Right renal cortex interstitium (tissue), 3 donors: Measurements from ENCODE around the gene PMEPA1. TPM values are rescaled to one million over a fixed set of nuclear protein-coding genes. Genes with fewer than 3 reads are reported as not detected.

Experiments
- DNase-seq, 3 donors: peaks; one replicate each; pipeline ENCODE4 v3.0.0-alpha.2; 2013; ENCODE audit warnings: low read depth in 3 of 3, low spot score in 2 of 3
- polyA plus RNA-seq, 3 donors: library from polyadenylated mRNA; unstranded; fragments of 120-200 nt; gene quantifications; one replicate each; pipeline ENCODE4 v1.2.1, GENCODE V29; 2013; ENCODE audit not compliant: insufficient read length in 3 of 3

The PMEPA1 gene
- polyA plus RNA-seq, 3 donors, result 18.2 to 21.3 (median 20.5) TPM

DNA sequence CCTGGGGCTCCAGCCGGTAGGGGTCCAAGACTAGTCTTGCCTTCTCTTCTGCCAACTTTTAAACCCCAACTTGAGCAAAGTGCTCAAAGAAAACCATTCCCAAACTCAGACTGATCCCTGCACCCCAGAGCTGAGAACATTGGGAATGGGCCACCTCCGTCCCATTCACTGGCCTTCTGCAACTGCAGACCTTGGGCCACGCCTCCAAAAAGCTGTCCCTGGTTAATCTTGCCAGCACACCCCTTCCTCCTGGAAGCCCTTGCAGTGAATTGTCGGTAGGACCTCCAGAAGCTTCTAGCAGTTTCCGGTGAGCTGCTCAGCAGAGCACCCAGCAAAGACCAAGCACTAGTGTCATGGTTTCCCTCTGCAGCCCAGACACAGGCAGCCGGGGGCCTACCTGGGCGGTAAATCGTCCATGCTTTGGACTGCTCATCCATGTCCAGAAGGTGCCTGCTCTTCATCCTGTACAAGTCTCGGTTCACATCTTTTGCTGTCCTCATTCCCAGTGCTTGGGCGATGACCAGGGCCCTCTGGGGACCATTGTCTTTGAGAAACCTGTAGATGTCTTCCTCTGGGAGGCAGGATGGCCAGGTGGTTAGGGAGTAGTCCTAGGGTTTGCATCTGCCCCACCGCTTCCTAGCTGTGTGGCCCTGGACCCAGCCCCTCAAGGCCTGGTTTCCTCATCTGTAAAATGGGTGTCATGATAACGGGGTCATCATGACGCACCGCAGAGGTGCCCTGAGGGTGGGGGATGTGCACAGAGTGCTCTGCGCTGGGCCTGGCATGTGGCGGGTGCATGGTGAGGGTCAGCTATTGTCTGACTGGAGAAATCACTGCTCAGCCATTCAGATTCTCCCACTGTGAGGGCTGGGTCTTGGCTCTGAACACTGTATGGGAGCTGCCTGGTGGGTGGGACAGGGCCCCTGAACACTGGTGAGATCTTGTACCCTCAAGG, 95.0 kb downstream of the PMEPA1 start:
- no peak for DNase-seq

DNA sequence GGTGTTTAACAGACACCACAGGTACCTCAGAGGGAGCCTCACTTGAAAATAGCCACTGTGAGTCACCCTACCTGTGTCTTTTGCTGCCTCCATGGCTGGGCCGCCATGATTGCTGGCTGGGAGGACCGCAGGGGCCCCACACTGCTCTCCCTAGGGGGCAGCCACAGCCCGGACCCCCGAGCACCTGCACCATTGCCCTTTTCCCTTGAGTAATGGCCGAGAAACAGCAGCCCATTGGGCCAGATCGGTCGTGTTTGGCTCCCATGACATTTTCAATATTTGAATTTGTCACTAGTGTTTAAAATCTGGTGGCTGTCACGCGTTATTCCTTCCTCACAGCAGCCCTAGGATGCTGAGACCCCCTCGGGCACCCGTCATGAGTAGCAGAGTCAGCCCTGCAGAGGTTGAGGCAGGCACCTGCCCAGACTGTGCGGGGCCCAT, 96.3 kb downstream of the PMEPA1 start:
- DNase-seq, result no peak

DNA sequence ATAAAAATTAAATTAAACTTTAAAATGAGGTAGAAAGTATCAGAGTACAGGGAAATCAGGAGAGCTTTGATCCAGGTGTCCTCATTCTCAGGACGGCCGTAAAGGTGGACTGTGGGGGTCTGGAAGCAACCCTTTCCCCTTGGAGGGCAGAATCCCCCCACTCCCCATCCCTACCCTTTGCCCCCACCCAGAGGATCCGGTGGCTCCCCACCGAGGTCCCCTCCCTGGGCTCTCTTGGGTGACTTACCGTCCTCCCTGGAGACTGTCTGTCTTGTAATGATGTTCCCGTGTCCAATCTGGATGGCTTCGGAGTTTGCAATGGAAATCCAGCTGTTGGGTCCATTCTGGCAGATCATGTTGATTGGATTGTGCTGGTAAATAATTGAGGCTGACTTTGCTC, 96.9 kb downstream of the PMEPA1 start:
- no peak for DNase-seq

DNA sequence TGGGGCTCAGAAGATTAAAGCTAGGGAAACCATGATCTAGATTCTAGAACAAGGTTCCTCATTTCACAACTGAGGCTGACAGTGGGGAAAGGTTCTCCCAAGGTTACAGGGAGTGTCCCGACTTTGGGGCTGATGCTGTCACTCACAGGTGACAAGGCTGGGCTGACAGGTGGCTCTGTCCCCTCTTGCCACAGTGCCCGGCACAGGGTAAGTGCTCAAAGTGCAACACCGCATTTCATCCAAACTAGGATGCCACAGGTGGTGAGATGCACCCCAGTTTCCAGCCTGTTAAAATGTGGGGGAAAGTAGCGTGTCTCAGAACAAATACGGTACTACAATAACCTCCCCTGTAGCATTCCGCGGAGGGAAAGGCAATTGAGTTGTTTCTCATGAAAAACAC, 97.4 kb downstream of the PMEPA1 start:
- no peak for DNase-seq

DNA sequence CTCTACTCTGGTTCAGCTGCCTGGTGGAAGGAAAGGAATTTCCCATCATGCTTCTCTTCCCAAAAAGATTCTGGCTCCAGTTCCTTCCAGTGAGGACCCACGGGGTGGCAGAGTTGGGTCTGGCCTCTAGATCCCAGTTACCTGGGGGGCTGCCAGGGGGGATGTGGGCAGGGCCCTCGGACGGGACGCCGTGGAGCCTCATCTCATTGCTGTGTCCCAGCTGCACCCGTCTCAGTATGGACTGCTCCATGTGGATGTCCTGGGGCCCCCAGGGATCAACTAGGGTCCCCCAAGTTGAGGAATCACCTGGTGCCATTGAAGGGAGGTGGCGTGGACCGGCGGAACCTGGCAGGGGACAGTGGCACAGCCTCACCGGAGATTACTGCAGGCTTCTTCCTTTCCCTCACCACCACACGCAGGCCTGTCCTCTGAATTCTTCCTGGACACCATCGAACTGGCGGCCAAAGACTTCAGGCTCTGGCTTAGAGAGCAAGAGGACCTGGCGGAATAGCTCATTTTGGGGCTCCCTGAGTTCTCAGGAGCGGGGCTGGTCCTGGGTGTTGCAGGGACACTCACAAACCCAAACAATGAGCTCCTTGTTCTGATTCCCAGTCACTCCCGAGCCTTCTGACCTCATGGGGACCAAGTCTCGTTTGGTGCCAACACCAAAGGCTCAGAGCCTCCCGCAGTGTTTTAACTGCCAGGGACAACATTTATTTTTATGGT, 98.1 kb downstream of the PMEPA1 start:
- no peak for DNase-seq

DNA sequence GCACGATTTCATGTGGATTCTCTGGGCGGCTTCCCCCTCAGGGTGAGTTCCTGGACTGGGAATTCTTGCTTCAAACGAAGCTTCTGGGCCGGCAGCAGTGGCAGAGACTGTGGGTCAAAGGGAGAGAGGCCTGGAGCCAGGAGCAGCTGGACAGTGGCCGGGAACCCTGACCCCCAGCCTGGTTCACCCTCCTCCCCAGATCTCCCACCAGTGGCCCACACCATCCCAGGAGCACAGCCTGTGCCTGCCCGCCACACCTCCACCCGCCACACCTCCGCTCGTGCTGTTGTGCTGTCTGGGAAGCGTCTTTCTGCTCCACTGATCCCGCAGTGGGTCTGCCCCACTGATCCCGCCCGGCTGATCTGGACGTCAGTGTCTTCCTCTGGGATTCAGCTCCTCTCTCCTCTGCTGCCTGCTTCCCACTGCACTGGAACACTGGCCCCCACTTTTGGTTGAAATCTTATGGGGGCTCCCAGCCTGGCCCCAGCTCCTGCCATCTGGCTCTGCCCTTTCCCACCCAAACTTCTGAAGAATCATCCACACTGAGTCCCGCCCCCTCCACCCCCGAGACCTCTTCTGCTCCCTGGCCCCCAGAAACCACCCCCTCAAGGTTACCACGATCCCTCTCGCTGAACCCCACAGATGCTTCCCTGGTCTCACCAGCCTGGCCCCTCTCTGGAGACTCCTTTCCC, 99.4 kb downstream of the PMEPA1 start:
- DNase-seq, result no peak

DNA sequence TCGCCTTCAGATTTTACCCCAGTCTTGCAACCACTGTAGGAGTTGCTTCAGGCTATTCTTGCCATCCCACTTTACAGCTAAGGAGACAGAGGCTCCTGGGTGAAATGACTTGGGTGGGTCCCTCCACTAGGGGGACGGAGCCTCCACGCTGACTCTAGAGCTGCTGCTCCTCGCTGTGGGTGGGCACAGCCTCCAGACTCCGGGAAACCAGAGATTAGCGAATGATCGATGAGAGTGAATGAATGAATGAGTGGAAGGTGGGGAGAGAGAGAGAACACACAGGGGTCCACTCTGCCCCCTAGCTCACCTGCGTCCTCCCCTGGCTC, 100.0 kb downstream of the PMEPA1 start:
- DNase-seq, result no peak

DNA sequence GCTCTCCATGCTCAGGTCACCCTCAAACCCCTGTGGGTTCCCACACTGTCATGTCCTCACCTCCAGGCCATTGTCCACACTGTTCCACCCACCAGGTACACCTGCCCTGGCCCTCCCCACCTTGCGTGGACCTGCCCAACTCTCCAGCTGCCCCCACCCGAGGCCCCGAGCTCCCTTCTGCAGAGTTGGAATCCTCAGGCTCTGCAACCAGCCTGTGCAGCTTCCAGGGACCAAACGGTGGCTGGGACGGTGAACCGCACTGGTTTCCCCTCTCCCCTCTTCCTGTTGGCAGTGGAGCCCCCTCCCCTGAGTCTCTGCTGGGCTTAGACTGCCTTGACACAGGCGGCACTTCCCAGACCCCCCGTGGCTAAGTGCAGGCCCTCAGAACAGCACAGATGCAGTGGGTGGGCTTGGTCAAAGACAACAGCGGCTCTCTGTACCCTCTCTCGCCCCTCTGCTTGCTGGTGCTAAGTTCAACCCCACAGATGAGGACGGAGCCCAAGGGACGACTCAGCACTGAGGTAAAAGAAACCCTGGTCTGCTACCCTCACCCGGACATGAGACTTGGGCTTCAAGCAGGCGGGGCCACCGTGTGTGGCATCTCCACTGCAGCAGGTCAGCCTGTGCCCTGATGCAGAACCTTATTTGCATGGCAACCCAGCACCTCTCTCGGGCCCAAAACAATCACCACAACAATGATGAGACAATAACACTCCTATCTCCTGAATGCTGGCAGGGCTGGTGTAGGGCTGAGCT, 100.6 kb downstream of the PMEPA1 start:
- no peak for DNase-seq

DNA sequence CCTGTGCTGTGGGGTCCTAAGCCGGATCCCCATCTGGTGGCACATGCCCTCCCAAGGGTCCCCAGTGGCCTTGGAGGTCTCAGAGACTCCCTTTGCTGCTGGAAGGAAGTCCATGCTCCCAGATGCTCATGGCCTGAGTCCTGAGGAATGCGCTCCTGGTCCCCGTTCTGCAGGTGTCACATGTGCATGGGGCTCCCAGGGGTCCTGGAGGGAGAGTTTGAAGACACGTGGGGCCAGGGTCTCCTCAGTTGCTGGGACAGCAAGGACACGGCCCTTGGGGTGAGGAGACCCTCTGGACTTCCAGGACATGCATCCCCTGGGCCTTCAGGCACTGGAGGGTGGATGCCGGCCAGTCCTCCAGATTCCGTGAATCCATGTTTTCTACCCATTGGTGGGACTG, 101.3 kb downstream of the PMEPA1 start:
- no peak for DNase-seq

DNA sequence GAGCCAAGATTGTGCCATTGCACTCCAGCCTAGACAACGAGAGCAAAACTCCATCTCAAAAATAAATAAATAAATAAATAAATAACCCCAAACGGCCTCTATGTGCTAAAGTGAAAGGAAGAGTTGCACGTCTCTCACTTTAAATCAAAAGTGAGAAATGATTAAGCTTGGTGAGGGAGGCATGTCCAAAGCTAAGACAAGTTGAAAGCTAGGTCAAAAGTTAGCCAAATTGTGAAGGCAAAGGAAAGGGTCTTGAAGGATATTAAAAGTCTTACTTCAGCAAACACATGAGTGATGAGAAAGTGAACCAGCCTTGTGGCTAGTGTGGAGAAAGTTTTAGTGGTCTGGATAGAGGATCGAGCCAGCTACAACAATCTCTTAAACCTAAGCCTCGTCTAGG, 103.9 kb downstream of the PMEPA1 start:
- DNase-seq, result no peak

DNA sequence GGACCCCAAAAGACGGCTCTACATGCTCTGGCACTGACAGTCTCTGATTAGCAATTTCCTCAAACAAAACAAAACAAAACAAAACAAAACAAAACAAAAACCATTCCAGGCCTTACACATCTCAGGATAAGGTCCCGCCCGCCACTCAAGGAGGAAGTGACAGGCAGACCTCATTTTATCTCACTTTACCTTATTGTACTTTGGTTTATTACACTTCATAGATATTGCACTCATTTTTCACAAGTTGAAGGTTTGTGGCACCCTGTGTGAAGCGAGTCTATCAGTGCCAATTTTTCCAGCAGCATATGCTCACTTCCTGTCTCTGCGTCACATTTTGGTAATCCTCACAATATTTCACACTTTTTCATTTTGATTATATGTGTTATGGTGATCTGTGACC, 104.8 kb downstream of the PMEPA1 start:
- DNase-seq, result no peak

DNA sequence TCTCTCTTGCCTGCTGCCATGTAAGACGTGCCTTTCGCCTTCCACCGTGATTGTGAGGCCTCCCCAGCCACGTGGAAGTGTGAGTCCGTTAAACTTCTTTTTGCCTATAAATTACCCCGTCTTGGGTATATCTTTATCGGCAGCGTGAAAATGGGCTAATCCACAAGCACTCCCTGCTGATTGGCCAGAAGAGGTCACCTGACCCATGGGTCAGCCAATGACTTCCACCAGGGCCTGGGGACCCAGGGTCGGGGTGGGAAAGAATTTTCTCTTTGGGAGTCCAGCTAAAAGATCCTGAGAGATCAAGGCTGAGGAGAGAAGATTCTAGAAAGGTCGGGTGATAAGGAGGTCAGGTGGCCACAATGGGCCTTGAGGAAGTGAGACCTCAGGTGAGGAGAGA, 106.7 kb downstream of the PMEPA1 start:
- no peak for DNase-seq

DNA sequence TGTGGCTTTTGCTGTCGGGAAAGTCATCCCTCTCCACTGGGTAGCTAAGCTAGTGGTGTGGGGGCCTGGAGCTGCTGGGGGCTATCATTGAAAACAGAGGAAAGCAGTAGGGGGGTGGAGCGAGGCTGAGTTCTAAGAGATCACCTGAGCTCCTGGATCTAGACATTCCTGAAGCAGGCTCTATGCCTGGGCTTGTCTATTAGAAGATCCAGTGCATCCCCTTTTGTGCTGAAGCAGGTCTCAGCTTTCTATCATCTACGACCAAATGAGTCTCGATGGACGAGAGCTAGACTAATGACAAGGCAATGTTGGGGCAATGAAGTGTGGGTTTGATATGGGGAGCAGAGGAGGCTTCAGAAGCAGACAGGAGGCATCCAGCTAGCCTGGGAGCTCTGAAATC, 108.1 kb downstream of the PMEPA1 start:
- no peak for DNase-seq

DNA sequence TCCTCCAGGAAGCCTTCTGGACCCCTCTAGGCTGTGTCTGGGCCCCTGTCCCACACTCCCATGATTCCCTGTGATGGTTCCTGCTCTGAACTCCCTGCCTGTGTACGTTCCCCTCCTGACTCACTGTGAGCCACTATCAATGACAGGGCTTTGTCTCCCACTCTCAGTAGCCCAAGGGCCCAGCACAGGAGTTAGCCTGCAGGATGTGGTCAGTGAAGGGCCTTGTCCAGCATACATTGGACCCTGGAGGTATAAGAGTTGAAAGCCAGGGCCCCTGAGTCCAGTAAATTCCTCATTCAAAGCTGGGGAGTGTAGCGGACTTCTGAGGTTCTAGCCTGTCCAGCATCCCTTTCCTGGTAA, 108.6 kb downstream of the PMEPA1 start:
- no peak for DNase-seq

DNA sequence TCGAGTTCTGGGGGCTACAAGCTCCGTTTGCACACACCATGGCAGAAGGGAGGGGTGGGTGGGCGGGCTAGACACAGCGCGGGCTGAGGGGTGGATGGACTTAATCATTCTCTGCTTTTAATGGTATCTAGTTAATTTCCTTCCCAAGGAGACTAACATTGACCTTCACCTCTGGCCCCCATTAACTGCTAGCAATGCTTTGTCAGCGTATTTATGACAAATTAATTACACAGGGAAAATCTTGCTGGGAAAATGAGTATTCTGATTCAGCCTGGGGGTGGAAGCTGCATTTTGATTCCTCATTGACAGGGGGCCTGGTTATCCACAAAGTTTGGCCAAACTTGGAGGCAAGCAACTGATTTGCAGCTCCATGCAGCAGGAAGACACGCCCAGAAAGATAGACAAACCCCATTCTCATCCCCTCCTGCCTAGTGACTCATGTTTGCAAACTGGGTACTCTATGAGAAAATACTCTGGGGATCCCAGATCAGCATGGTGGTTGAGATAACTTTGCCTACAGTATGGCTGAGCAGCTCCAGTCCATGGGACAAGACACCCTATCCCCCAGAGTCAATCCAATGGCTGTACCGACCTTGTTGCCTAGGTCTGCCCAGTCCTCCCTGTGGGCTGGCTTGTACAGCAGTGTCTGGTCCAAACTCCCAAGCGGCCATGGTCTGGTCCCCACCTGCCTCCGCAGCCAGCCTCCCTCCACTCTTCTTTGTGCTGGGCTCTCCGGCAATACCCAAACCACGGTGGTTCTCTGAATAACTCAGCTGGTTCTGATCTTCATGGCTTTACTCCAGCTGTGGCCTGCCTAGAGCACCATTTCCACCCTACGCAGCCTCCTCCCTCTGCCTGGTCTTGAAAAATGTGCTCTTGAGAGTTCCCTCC, 109.2 kb downstream of the PMEPA1 start:
- no peak for DNase-seq

DNA sequence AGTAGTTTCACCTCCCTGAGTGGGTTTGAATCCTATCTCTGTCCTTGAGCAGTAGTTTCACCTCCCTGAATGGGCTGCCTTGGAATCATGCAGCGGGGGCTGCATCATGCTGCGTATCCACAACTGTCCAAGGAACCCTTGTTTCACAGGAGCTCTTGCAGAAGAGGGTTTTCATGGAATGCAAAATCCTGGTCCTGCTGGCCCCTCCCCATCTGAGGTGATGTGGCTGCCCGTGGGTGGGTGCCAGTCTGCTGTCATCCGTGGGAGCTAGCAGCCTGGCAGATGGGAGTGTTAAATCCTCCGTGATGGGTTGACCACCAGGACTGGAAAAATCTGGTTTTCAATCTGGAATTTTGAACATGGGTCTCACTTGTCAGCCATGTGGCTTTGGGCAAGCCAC, 111.3 kb downstream of the PMEPA1 start:
- no peak for DNase-seq
